NCI-H1092 (cell line): ENCODE results near the gene TMTC2.

Experiments used
- DNase-seq: peaks from one replicate; lab custom pipeline; 2025; lab: John Stamatoyannopoulos, UW

The TMTC2 gene

GRCh38 chr12:82954064-82954463 is 267.4 kb downstream of the TMTC2 start:
- no peak for DNase-seq

GRCh38 chr12:82954572-82954971 is 267.9 kb downstream of the TMTC2 start:
- DNase-seq, result no peak

GRCh38 chr12:82955043-82955442 is 268.3 kb downstream of the TMTC2 start:
- no peak for DNase-seq

GRCh38 chr12:82958966-82959365 is 272.3 kb downstream of the TMTC2 start:
- DNase-seq, result no peak

GRCh38 chr12:82959821-82960220 is 273.1 kb downstream of the TMTC2 start:
- no peak for DNase-seq

- DNase-seq, result no peak
These were observed 275.1 kb downstream of the TMTC2 start for GRCh38 chr12:82961835-82962234.

- no peak for DNase-seq
These were observed 277.2 kb downstream of the TMTC2 start for GRCh38 chr12:82963956-82964355.

GRCh38 chr12:82964446-82964845 is 277.7 kb downstream of the TMTC2 start:
- no peak for DNase-seq

GRCh38 chr12:82966001-82966559 is 279.4 kb downstream of the TMTC2 start:
- DNase-seq, result no peak

- no peak for DNase-seq
These were observed 282.1 kb downstream of the TMTC2 start for GRCh38 chr12:82968631-82969367.

- no peak for DNase-seq
These were observed 283.9 kb downstream of the TMTC2 start for GRCh38 chr12:82970614-82971013.

GRCh38 chr12:82971584-82971983 is 284.9 kb downstream of the TMTC2 start:
- no peak for DNase-seq

GRCh38 chr12:82972624-82973023 is 285.9 kb downstream of the TMTC2 start:
- DNase-seq, result no peak

- no peak for DNase-seq
These were observed 286.9 kb downstream of the TMTC2 start for GRCh38 chr12:82973592-82973991.

- DNase-seq, result no peak
These were observed 294.4 kb downstream of the TMTC2 start for GRCh38 chr12:82981150-82981549.

- DNase-seq, result no peak
These were observed 307.4 kb downstream of the TMTC2 start for GRCh38 chr12:82994117-82994516.

GRCh38 chr12:82996168-82996812 is 309.6 kb downstream of the TMTC2 start:
- DNase-seq, result no peak

GRCh38 chr12:82998509-82998908 is 311.8 kb downstream of the TMTC2 start:
- no peak for DNase-seq

GRCh38 chr12:83003026-83003425 is 316.3 kb downstream of the TMTC2 start:
- DNase-seq, result no peak

GRCh38 chr12:83005534-83006197 is 319.0 kb downstream of the TMTC2 start:
- no peak for DNase-seq

GRCh38 chr12:83008703-83009102 is 322.0 kb downstream of the TMTC2 start:
- DNase-seq, result no peak

GRCh38 chr12:83010169-83010804 is 323.6 kb downstream of the TMTC2 start:
- DNase-seq, result no peak
